Testis (tissue), 3 donors: Measurements from ENCODE around the gene ZNF445. TPM values are rescaled to one million over a fixed set of nuclear protein-coding genes. Genes with fewer than 3 reads are reported as not detected.

Experiments
- DNase-seq: peaks from one replicate; pipeline ENCODE4 v3.0.0-alpha.2; 2019
- H3K27ac ChIP-seq, 2 donors: fragments of 200-600 bp; sonication (generic); one replicate each; pipeline ENCODE4 v1.5.1; 2019
- H3K27me3 ChIP-seq: fragments of 200-600 bp; sonication (generic); one replicate; pipeline ENCODE4 v1.5.1; 2019
- H3K36me3 ChIP-seq: fragments of 200-600 bp; sonication (generic); one replicate; pipeline ENCODE4 v1.5.1; 2017; ENCODE audit warnings: low read depth; ENCODE audit errors: missing control alignments
- H3K4me1 ChIP-seq: fragments of 200-600 bp; sonication (generic); one replicate; pipeline ENCODE4 v1.5.1; 2019
- H3K4me3 ChIP-seq, 2 donors: fragments of 200-600 bp; sonication (generic); one replicate each; pipeline ENCODE4 v1.5.1; 2017 to 2019
- H3K9me3 ChIP-seq: fragments of 200-600 bp; sonication (generic); one replicate; pipeline ENCODE4 v1.5.1; 2017
- POLR2A ChIP-seq: fragments of 450-650 bp; IDR thresholded peaks from one replicate; pipeline ENCODE4 v1.6.1; 2017; ENCODE audit warnings: antibody characterized with exemption, mild to moderate bottlenecking, moderate library complexity
- WGBS, 2 donors: methylation state at CpG; one replicate each; pipeline ENCODE4 v1.1.5; 2018; 5-methylcytosine and 5-hydroxymethylcytosine counted together
- intact Hi-C: fragments of 100-400 bp; cut with DNase I; formaldehyde crosslinking; loops from one replicate; pipeline ENCODE4 v1.15.1; 2023; ENCODE audit warnings: low total_unique reads
- polyA plus RNA-seq: library from polyadenylated mRNA; stranded (reverse); fragments of 350-450 nt; fragmentation: Illumina TruSeq; extraction: RNeasy Lipid Tissue Mini Kit (QIAGEN cat#74804); gene quantifications from one replicate; pipeline ENCODE4 v1.2.3, GENCODE V29; 2014; ENCODE audit warnings: low read depth, low replicate concordance; ENCODE audit not compliant: insufficient read depth
- total RNA-seq, 2 donors: library from RNA; depleted of rRNA; stranded (reverse); fragments of >200 nt; gene quantifications; one replicate each; pipeline ENCODE4 v1.2.3, GENCODE V29; 2016
- TF ChIP-seq, protein P1 (sequence below), 3 experiments: fragments of 450-650 bp in 2 of 3; fragments of 200-600 bp in 1 of 3; sonication (generic) in 1 of 3; IDR thresholded peaks; one replicate each; pipeline ENCODE4 v1.5.1; 2016 to 2019; ENCODE audit warnings: antibody characterized with exemption in 3 of 3, mild to moderate bottlenecking in 2 of 3, moderate library complexity in 1 of 3

The ZNF445 gene
- total and polyA plus RNA-seq, 3 donors from 2014 or later, result 8.5 to 15.8 (median 15.0) TPM

DNA sequence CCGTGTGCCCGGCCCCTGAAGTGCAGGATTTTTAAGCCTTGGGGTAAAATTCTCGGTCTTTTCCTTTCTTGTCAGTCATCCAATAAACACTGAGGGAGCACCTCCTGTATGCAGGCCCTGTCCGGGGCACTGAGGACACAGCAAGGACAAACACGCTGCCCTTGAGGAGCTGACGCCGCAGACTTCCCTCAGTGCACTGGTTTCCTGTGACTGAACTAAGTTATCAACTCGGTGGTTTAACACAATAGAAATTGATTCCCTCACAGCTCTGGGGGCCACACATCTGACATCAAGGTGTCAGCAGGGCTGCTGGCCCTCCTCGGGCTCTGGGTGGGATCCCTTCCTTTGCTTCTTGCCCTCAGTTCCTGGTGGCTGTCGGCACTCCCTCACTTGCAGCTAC, 65.1 kb downstream of the ZNF445 start:
- no peaks in the 10 kb centered on the region for H3K27me3 ChIP-seq
- no peak for DNase-seq
- H3K9me3 ChIP-seq, result no peaks in the 10 kb centered on the region
- WGBS, 2 donors, result 72 to 79% methylated on average over 8 to 10 of the region's 10 CpGs
- no peaks in the 10 kb centered on the region for H3K4me1 ChIP-seq
- TF ChIP-seq, protein P1, sequence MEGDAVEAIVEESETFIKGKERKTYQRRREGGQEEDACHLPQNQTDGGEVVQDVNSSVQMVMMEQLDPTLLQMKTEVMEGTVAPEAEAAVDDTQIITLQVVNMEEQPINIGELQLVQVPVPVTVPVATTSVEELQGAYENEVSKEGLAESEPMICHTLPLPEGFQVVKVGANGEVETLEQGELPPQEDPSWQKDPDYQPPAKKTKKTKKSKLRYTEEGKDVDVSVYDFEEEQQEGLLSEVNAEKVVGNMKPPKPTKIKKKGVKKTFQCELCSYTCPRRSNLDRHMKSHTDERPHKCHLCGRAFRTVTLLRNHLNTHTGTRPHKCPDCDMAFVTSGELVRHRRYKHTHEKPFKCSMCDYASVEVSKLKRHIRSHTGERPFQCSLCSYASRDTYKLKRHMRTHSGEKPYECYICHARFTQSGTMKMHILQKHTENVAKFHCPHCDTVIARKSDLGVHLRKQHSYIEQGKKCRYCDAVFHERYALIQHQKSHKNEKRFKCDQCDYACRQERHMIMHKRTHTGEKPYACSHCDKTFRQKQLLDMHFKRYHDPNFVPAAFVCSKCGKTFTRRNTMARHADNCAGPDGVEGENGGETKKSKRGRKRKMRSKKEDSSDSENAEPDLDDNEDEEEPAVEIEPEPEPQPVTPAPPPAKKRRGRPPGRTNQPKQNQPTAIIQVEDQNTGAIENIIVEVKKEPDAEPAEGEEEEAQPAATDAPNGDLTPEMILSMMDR (IDR thresholded peaks at IDR 0.05), result no peak
- TF ChIP-seq POLR2A, result no peak
- intact Hi-C loops, result no loop called here
- H3K4me3 ChIP-seq, result no peak overlapping the region
- no peak overlapping the region for H3K27ac ChIP-seq
- H3K36me3 ChIP-seq, result no peaks in the 10 kb centered on the region

DNA sequence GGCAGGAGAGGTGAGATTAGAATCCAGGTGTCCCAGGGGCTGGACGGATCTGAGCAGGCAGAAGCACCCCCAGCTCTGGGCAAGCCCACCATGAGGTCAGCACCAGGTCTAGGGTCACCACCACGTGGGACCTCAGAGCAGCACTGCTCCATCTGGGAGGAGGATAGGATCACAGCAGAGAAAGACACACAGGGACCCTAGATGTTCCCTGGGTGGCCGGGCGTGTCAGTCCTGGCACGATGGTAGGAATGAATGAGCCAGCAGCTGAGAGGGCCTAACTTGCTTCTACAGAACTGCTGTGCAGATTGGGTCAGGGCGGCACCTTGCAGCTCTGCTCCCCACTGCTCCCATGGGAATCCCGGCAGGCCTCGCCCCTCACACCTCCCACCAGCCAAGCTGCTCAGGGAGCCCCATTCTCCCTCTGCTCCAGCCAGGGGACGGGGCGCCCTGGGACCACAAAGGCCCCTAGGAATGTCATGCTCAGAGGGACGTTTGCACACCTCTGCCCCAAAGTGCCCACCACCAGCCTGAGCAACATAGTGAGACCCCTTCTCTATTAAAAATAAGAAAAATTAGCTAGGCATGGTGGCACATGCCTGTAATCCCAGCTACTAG, 66.3 kb downstream of the ZNF445 start:
- Histone ChIP-seq H3K4me1 (no peaks in the 10 kb centered on the region), H3K9me3 (no peaks in the 10 kb centered on the region), H3K36me3 (no peaks in the 10 kb centered on the region), H3K27me3 (no peaks in the 10 kb centered on the region), H3K27ac (no peak overlapping the region), H3K4me3 (no peak overlapping the region)
- no peak for DNase-seq
- 89 to 90% methylated on average over 10 to 11 of the region's 11 CpGs for WGBS, 2 donors
- intact Hi-C loops, result no loop called here
- TF ChIP-seq, protein P1 (IDR thresholded peaks at IDR 0.05), result no peak
- no peak for TF ChIP-seq POLR2A

DNA sequence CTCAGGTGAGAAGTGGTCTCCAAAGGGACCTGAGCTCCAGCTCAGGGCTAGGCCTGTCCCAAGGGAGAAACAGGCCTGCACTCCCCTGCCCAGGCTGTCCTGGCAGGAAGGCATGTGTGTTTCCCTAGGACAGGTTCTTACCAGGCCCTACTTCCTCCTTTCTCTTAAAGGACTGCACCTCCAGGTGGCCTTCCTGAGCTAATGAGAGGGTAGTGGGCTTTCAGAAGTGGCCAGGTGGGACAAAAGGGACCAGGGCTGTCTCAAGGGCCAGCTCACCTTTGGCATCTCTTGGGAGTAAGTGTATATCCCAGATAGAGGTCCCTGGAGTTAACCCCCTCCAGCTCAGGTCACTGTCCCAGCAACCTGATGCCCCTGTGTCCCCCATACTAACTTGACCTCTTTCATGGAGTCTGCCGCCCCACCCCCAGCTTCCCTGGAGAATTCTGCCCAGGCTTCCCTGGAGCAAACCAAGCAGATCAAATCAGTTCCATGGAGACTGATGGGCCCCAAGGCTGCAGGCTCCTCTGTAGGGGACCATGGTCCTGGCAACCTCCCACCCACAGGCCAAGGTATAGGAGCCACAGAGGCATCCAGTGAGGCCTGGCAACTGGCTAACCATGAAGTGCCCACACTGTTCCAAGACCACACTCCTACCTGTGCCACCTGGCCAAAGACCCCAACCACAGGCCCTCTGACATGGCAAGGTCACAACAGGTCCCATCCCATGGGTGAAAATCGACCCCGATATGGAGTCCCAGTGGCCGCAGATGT, 67.6 kb downstream of the ZNF445 start:
- Histone ChIP-seq H3K27me3 (no peaks in the 10 kb centered on the region), H3K4me1 (no peaks in the 10 kb centered on the region), H3K4me3 (no peak overlapping the region), H3K36me3 (no peaks in the 10 kb centered on the region), H3K9me3 (no peaks in the 10 kb centered on the region), H3K27ac (no peak overlapping the region)
- no peak for DNase-seq
- TF ChIP-seq, protein P1 (IDR thresholded peaks at IDR 0.05), result no peak
- TF ChIP-seq POLR2A, result no peak
- intact Hi-C loops, result no loop called here
- WGBS, 2 donors, result 70% methylated on average over 4 of the region's 4 CpGs; no CpG with 5 or more reads in 1 of the 2 donors

DNA sequence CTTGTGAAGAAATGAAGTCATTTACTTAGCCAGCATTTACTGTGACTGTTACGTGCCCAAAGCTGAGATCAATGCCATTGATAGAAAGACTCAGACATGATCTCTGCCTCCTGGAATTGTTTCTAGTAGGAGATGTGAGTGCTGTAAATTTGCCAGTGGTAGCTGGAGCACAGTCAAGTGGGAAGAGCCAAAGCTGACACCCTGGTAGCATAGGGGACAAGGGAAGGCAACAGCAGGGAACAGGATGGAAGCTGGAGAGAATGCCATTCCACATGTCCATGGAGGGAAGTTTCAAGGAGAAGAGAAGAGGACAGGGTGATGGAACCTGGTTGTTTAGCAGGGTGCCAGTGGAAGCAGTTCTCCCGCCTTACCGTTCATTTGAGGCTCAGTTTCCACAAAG, 74.9 kb downstream of the ZNF445 start:
- H3K36me3 ChIP-seq, result no peaks in the 10 kb centered on the region
- no peaks in the 10 kb centered on the region for H3K27me3 ChIP-seq
- H3K4me3 ChIP-seq, result no peak overlapping the region
- TF ChIP-seq, protein P1 (IDR thresholded peaks at IDR 0.05), result no peak
- no peak for TF ChIP-seq POLR2A
- no peak for DNase-seq
- H3K4me1 ChIP-seq, result no peaks in the 10 kb centered on the region
- no peak overlapping the region for H3K27ac ChIP-seq
- 94 to 98% methylated on average over 3 of the region's 3 CpGs for WGBS, 2 donors
- intact Hi-C loops, result no loop called here
- H3K9me3 ChIP-seq, result no peaks in the 10 kb centered on the region
